BLaER1 (cell line): ENCODE data around the gene ABCC4.

ENCODE experiments used
- H3K27ac ChIP-seq: shearing (Covaris generic); formaldehyde crosslinking; 2 replicates; pipeline ENCODE4 v1.8.1; 2022
- H3K27me3 ChIP-seq: shearing (Covaris generic); formaldehyde crosslinking; 2 replicates; pipeline ENCODE4 v1.8.1; 2022
- H3K36me3 ChIP-seq: shearing (Covaris generic); formaldehyde crosslinking; 2 replicates; pipeline ENCODE4 v1.8.1; 2022
- H3K4me1 ChIP-seq: shearing (Covaris generic); formaldehyde crosslinking; 2 replicates; pipeline ENCODE4 v1.8.1; 2022
- H3K4me2 ChIP-seq: shearing (Covaris generic); formaldehyde crosslinking; 2 replicates; pipeline ENCODE4 v1.8.1; 2022
- H3K4me3 ChIP-seq: shearing (Covaris generic); formaldehyde crosslinking; 2 replicates; pipeline ENCODE4 v1.8.1; 2022
- H3K9ac ChIP-seq: shearing (Covaris generic); formaldehyde crosslinking; 2 replicates; pipeline ENCODE4 v1.8.1; 2022
- H3K9me3 ChIP-seq: shearing (Covaris generic); formaldehyde crosslinking; 2 replicates; pipeline ENCODE4 v1.8.1; 2022
- H4K20me1 ChIP-seq: shearing (Covaris generic); formaldehyde crosslinking; 2 replicates; pipeline ENCODE4 v1.8.1; 2022
- Cebpa-rat ChIP-seq: shearing (Covaris generic); IDR thresholded peaks from 2 replicates; pipeline ENCODE4 v1.8.1; 2022

Gene ABCC4

GRCh38 chr13:95059306-95059705, 241.9 kb downstream of the ABCC4 start:
- no peak for TF ChIP-seq Cebpa-rat
- no peaks in the 10 kb centered on the region for H3K27me3 ChIP-seq
- no peaks in the 10 kb centered on the region for H3K9me3 ChIP-seq
- H4K20me1 ChIP-seq, result no peaks in the 10 kb centered on the region
- peaks cover 16% of the 10 kb centered on the region for H3K36me3 ChIP-seq
- H3K27ac ChIP-seq, result no peak overlapping the region
- no peak overlapping the region for H3K4me2 ChIP-seq
- no peaks in the 10 kb centered on the region for H3K4me1 ChIP-seq
- no peak overlapping the region for H3K9ac ChIP-seq
- no peak overlapping the region for H3K4me3 ChIP-seq

- H4K20me1 ChIP-seq, result no peaks in the 10 kb centered on the region
- TF ChIP-seq Cebpa-rat, result no peak
- H3K4me1 ChIP-seq, result no peaks in the 10 kb centered on the region
- no peaks in the 10 kb centered on the region for H3K9me3 ChIP-seq
- H3K4me3 ChIP-seq, result no peak overlapping the region
- H3K27me3 ChIP-seq, result no peaks in the 10 kb centered on the region
- no peak overlapping the region for H3K27ac ChIP-seq
- H3K4me2 ChIP-seq, result no peak overlapping the region
- peaks cover 18% of the 10 kb centered on the region for H3K36me3 ChIP-seq
- no peak overlapping the region for H3K9ac ChIP-seq
These were observed 242.6 kb downstream of the ABCC4 start for GRCh38 chr13:95058680-95059079.

GRCh38 chr13:95056266-95056665, 245.0 kb downstream of the ABCC4 start:
- no peak for TF ChIP-seq Cebpa-rat

GRCh38 chr13:95050800-95051615, 250.2 kb downstream of the ABCC4 start:
- TF ChIP-seq Cebpa-rat, result no peak
- H3K27me3 ChIP-seq, result no peaks in the 10 kb centered on the region
- H3K4me2 ChIP-seq, result no peak overlapping the region
- peaks cover 12% of the 10 kb centered on the region; the same call in 1 of the 2 replicates for H3K36me3 ChIP-seq
- H3K27ac ChIP-seq, result no peak overlapping the region
- no peak overlapping the region for H3K9ac ChIP-seq
- no peaks in the 10 kb centered on the region for H4K20me1 ChIP-seq
- H3K9me3 ChIP-seq, result no peaks in the 10 kb centered on the region
- no peak overlapping the region for H3K4me3 ChIP-seq
- H3K4me1 ChIP-seq, result no peaks in the 10 kb centered on the region

More at GRCh38 chr13:95056266-95056665, 245.0 kb downstream of the ABCC4 start:
- Histone ChIP-seq H3K9me3 (no peaks in the 10 kb centered on the region), H3K27ac (no peak overlapping the region), H3K9ac (no peak overlapping the region), H3K4me2 (no peak overlapping the region), H4K20me1 (no peaks in the 10 kb centered on the region), H3K36me3 (peaks cover 15% of the 10 kb centered on the region), H3K4me1 (no peaks in the 10 kb centered on the region), H3K27me3 (no peaks in the 10 kb centered on the region), H3K4me3 (no peak overlapping the region)

- H3K4me2 ChIP-seq, result no peak overlapping the region
- H4K20me1 ChIP-seq, result no peaks in the 10 kb centered on the region
- no peak overlapping the region for H3K4me3 ChIP-seq
- TF ChIP-seq Cebpa-rat, result no peak
- H3K9ac ChIP-seq, result no peak overlapping the region
- H3K36me3 ChIP-seq, result peaks cover 12% of the 10 kb centered on the region; the same call in 1 of the 2 replicates
- H3K27me3 ChIP-seq, result no peaks in the 10 kb centered on the region
- H3K27ac ChIP-seq, result no peak overlapping the region
- no peaks in the 10 kb centered on the region for H3K4me1 ChIP-seq
- no peaks in the 10 kb centered on the region for H3K9me3 ChIP-seq
These were observed 251.5 kb downstream of the ABCC4 start for GRCh38 chr13:95049772-95050171.

GRCh38 chr13:95044452-95045205, 256.6 kb downstream of the ABCC4 start:
- no peak overlapping the region for H3K9ac ChIP-seq
- H3K4me3 ChIP-seq, result no peak overlapping the region
- H3K9me3 ChIP-seq, result no peaks in the 10 kb centered on the region
- no peak for TF ChIP-seq Cebpa-rat
- no peak overlapping the region for H3K27ac ChIP-seq
- no peaks in the 10 kb centered on the region for H4K20me1 ChIP-seq
- H3K27me3 ChIP-seq, result no peaks in the 10 kb centered on the region
- H3K4me1 ChIP-seq, result no peaks in the 10 kb centered on the region
- no peak overlapping the region for H3K4me2 ChIP-seq
- H3K36me3 ChIP-seq, result peaks cover 48% of the 10 kb centered on the region

- H4K20me1 ChIP-seq, result no peaks in the 10 kb centered on the region
- TF ChIP-seq Cebpa-rat, result no peak
- peaks cover 58% of the 10 kb centered on the region for H3K36me3 ChIP-seq
- H3K9ac ChIP-seq, result no peak overlapping the region
- H3K27me3 ChIP-seq, result no peaks in the 10 kb centered on the region
- no peak overlapping the region for H3K27ac ChIP-seq
- no peak overlapping the region for H3K4me3 ChIP-seq
- H3K9me3 ChIP-seq, result no peaks in the 10 kb centered on the region
- H3K4me2 ChIP-seq, result no peak overlapping the region
- no peaks in the 10 kb centered on the region for H3K4me1 ChIP-seq
These were observed 261.8 kb downstream of the ABCC4 start for GRCh38 chr13:95039415-95039814.

GRCh38 chr13:95038949-95039348, 262.3 kb downstream of the ABCC4 start:
- Histone ChIP-seq H3K9ac (no peak overlapping the region), H4K20me1 (no peaks in the 10 kb centered on the region), H3K4me3 (no peak overlapping the region), H3K4me2 (no peak overlapping the region), H3K27me3 (no peaks in the 10 kb centered on the region), H3K36me3 (peaks cover 57% of the 10 kb centered on the region), H3K4me1 (no peaks in the 10 kb centered on the region), H3K9me3 (no peaks in the 10 kb centered on the region), H3K27ac (no peak overlapping the region)
- no peak for TF ChIP-seq Cebpa-rat

- H3K27ac ChIP-seq, result no peak overlapping the region
- H3K27me3 ChIP-seq, result no peaks in the 10 kb centered on the region; the same call in 1 of the 2 replicates
- no peaks in the 10 kb centered on the region for H3K9me3 ChIP-seq
- H3K36me3 ChIP-seq, result peaks cover 29% of the 10 kb centered on the region
- H3K4me2 ChIP-seq, result no peak overlapping the region
- H3K4me1 ChIP-seq, result no peaks in the 10 kb centered on the region
- H4K20me1 ChIP-seq, result no peaks in the 10 kb centered on the region
- H3K4me3 ChIP-seq, result no peak overlapping the region
- no peak for TF ChIP-seq Cebpa-rat
- no peak overlapping the region for H3K9ac ChIP-seq
These were observed 265.7 kb downstream of the ABCC4 start for GRCh38 chr13:95035311-95036109.
